Prostate gland (tissue), 2 donors: ENCODE results near the gene MFAP2. TPM values are rescaled to one million over a fixed set of nuclear protein-coding genes. Genes with fewer than 3 reads are reported as not detected.

Source experiments
- DNase-seq: peaks from one replicate; pipeline ENCODE4 v3.0.0-alpha.2; 2019; ENCODE audit warnings: low spot score
- H3K27ac ChIP-seq, 2 donors: fragments of 200-600 bp; sonication (generic); 2 replicates each; pipeline ENCODE4 v1.5.1; 2017 to 2019
- H3K27me3 ChIP-seq: fragments of 200-600 bp; sonication (generic); replicated peaks from 2 replicates; pipeline ENCODE4 v1.5.1; 2019; ENCODE audit not compliant: insufficient read depth
- H3K36me3 ChIP-seq, 2 donors: fragments of 200-600 bp; sonication (generic); 1 replicate in 1 of 2; 2 replicates in 1 of 2; pipeline versions ENCODE4 v1.5.1 to v1.8.1; 2017 to 2019
- H3K4me1 ChIP-seq: fragments of 200-600 bp; sonication (generic); replicated peaks from 2 replicates; pipeline ENCODE4 v1.5.1; 2019
- H3K4me3 ChIP-seq, 2 donors: fragments of 200-600 bp; sonication (generic); 2 replicates each; pipeline ENCODE4 v1.5.1; 2017 to 2019
- H3K9me3 ChIP-seq: fragments of 200-600 bp; sonication (generic); 2 replicates; pipeline ENCODE4 v1.5.1; 2017
- POLR2A ChIP-seq: fragments of 450-650 bp; IDR thresholded peaks from one replicate; pipeline ENCODE4 v1.6.1; 2016; ENCODE audit warnings: antibody characterized with exemption, mild to moderate bottlenecking
- POLR2AphosphoS5 ChIP-seq: sonication (generic); formaldehyde crosslinking; IDR thresholded peaks from one replicate; pipeline ENCODE4 v1.6.1; 2017; ENCODE audit warnings: antibody characterized with exemption
- WGBS: methylation state at CpG from one replicate; pipeline ENCODE4 v1.1.5; 2018; 5-methylcytosine and 5-hydroxymethylcytosine counted together
- intact Hi-C: fragments of 100-400 bp; cut with DNase I; formaldehyde crosslinking; loops from one replicate; pipeline ENCODE4 v1.14.2; 2022
- total RNA-seq, 2 donors: library from RNA; depleted of rRNA; stranded (reverse); fragments of >200 nt; gene quantifications; one replicate each; pipeline ENCODE4 v1.1.0, GENCODE V29; 2016
- TF ChIP-seq, protein P1 (sequence below), 4 experiments: fragments of 200-600 bp in 2 of 4; fragments of 450-650 bp in 2 of 4; sonication (generic) in 2 of 4; IDR thresholded peaks; 1 replicate in 3 of 4; 2 replicates in 1 of 4; pipeline ENCODE4 v1.5.1; 2016 to 2019; ENCODE audit warnings: antibody characterized with exemption in 4 of 4, mild to moderate bottlenecking in 2 of 4, moderate library complexity in 2 of 4

MFAP2 gene
- total RNA-seq, 2 donors from 2014 or later = 6.3 to 31.0 TPM

DNA sequence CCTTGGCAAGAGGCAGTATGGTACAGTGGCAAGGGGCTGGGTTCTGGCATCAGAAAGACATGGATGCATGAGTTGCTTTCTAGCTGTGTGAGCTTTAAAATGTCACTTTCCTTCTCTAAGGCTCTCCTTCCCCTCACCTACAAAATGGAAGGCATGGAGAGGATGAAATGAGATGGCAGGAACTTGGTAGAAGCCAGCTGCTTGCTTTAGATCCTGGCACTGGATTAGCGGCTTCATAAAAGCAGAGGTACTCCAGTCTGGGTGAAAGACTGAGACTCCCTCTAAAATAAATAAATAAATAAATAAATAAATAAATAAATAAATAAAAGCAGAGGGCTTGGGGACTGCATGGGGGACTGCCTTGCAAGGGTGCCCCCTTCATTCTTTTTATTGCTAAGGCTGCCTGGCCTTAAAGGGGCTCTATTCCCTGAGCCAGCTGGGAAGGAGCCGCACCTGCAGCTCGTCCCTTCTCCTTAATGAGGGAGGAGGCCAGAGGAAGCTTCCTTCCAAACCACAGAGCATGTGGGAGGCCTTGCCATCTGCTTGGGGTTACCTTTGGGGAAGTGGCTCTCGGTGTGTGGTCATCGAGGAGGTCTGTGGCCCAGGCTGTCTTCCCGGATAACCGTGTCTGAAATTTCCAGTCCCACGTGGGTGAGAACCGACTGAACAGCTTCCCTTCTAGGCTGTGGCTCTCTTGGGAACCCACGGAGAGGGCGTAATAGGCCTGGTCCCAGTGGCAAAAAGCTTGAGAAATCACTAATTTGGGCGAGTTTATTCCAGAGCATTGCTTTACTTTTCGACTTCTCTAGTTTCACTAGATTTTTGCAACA lies 33.3 kb upstream of the MFAP2 start:
- intact Hi-C loops = no loop called here
- 88% methylated on average over 13 of the region's 13 CpGs for WGBS
- no peak overlapping the region for H3K27ac ChIP-seq
- no peaks in the 10 kb centered on the region for H3K36me3 ChIP-seq
- TF ChIP-seq POLR2AphosphoS5 = no peak
- TF ChIP-seq, protein P1, sequence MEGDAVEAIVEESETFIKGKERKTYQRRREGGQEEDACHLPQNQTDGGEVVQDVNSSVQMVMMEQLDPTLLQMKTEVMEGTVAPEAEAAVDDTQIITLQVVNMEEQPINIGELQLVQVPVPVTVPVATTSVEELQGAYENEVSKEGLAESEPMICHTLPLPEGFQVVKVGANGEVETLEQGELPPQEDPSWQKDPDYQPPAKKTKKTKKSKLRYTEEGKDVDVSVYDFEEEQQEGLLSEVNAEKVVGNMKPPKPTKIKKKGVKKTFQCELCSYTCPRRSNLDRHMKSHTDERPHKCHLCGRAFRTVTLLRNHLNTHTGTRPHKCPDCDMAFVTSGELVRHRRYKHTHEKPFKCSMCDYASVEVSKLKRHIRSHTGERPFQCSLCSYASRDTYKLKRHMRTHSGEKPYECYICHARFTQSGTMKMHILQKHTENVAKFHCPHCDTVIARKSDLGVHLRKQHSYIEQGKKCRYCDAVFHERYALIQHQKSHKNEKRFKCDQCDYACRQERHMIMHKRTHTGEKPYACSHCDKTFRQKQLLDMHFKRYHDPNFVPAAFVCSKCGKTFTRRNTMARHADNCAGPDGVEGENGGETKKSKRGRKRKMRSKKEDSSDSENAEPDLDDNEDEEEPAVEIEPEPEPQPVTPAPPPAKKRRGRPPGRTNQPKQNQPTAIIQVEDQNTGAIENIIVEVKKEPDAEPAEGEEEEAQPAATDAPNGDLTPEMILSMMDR (IDR thresholded peaks at IDR 0.05) = no peak
- peaks cover 4% of the 10 kb centered on the region for H3K4me1 ChIP-seq
- DNase-seq = no peak
- no peaks in the 10 kb centered on the region for H3K27me3 ChIP-seq
- no peak overlapping the region for H3K4me3 ChIP-seq
- H3K9me3 ChIP-seq = no peaks in the 10 kb centered on the region

DNA sequence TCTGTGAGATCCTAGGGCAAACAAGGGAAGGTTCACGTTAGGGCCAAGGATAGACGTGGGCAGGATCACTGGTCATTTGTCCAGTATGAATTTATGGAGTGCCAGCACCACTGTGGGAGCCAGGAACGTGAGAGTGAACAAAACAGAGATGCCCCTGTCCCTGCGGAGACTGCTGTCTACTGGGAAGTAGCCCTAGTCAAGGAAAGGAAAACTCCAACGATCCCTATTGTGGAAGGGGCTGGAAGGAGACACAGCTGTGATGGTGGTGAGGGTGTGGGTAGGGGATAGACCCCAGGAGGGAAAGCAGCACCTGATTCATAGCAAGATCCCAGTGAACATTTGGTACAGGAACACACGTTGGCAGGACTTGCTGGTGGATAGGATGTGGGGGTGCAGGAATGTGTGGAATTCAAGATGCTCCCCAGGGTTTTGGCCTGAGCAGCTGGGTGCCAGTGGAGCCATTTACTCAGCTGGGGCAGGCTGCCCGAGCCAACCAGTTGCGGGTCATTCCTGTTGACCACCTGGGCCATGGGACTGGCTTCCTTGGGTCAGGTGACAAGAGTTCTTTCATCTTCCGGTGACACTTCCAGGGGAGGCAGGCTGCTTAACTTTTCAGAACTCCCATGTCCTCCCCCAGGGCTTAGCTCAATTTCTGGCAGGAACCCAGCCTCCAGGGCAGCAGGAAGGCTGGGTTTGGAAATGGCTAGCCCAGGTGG lies 32.5 kb upstream of the MFAP2 start:
- H3K36me3 ChIP-seq = no peaks in the 10 kb centered on the region
- no peak overlapping the region for H3K4me3 ChIP-seq
- H3K4me1 ChIP-seq = peaks cover 4% of the 10 kb centered on the region
- intact Hi-C loops = no loop called here
- no peak for DNase-seq
- WGBS = 68% methylated on average over 9 of the region's 9 CpGs
- H3K27ac ChIP-seq = no peak overlapping the region
- no peaks in the 10 kb centered on the region for H3K27me3 ChIP-seq
- no peak for TF ChIP-seq POLR2AphosphoS5
- TF ChIP-seq POLR2A = no peak
- TF ChIP-seq, protein P1 (IDR thresholded peaks at IDR 0.05) = no peak
- H3K9me3 ChIP-seq = no peaks in the 10 kb centered on the region

DNA sequence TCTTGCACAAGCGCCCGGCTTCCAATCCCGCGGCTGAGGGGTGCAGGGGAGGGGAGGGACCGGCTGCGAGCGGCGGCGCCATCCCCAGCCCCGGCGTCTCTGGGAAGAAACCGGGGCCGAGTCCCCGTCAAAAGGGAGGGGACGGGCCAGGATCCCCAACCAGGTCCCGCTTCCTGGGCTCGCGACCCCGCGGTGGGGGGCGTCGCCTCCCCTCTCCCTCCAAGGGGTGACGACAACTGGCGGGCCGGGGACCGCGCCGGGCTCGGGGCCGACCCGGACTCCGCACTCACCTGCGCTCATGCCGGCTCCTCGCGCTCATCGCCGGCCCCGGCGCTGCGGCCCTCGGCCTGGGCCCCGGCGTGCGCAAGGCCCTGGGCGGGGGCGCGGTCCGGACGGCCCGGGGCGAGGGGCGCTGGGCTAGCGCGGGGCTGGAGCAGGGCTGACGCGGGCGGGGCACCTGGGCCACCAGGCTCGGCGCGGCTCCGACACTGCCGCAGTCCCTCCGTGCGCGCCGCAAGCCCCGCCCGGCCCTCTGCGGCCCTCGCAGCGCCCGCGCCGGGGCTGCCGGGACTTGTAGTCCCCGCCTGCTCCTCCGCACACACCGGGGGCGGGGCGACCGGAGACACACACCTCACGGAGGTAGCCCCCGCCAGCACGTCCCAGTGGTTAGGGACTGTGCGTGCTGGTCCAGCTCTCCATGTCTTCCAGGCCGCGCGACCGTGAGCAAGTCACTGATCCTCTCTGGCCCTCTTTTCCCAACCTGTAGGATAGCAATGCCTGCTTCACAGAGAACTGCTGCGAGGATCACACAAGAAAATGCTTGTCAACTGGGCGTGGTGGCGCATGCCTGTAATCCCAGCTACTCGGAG lies 31.3 kb upstream of the MFAP2 start, which contains the start of gene ATP13A2:
Gene ATP13A2 (minus strand): TSS at position 490 of the 869 bp plus-strand sequence. CDS start 190 bp downstream, at position 300.
- H3K4me3 ChIP-seq = peak within 1 kb of the TSS; percentile 79 to 92
- H3K4me1 ChIP-seq = peaks cover 4% of the 10 kb centered on the region
- no peaks in the 10 kb centered on the region for H3K27me3 ChIP-seq
- TF ChIP-seq POLR2AphosphoS5 (peak; percentile 66), POLR2A (peak; percentile 41)
- TF ChIP-seq, protein P1 (IDR thresholded peaks at IDR 0.05) = no peak
- WGBS = 1% methylated on average over 56 of the region's 94 CpGs
- intact Hi-C loops = no loop called here
- DNase-seq = peak; percentile 74
- no peaks in the 10 kb centered on the region for H3K9me3 ChIP-seq
- peak within 1 kb of the TSS; percentile 45 to 70 for H3K27ac ChIP-seq
- no peaks in the 10 kb centered on the region for H3K36me3 ChIP-seq

DNA sequence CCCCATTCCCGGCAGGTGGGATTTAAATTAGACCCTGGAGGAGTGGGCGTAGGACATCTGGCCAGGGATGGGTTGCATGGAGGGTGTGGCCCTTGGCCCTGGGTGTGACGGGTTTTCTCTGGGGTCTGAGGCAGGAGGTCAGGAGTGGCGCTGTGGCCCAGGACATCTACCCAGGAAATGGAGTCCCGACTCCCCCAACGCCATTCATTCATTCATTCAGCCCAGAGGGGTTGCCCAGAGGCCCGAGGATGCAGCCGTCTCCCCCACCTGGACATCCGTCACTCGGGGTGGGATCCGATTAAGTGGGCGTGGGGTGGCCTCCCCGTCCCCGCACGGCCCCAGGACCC lies 30.6 kb upstream of the MFAP2 start:
- TF ChIP-seq POLR2AphosphoS5 (no peak), POLR2A (no peak)
- TF ChIP-seq, protein P1 (IDR thresholded peaks at IDR 0.05) = no peak
- DNase-seq = no peak
- peaks cover 4% of the 10 kb centered on the region for H3K4me1 ChIP-seq
- H3K4me3 ChIP-seq = peak overlapping the region; percentile 79 to 92
- H3K9me3 ChIP-seq = no peaks in the 10 kb centered on the region
- intact Hi-C loops = no loop called here
- peak overlapping the region; percentile 45 to 70 for H3K27ac ChIP-seq
- H3K36me3 ChIP-seq = no peaks in the 10 kb centered on the region
- under 1% methylated on average over 15 of the region's 15 CpGs for WGBS
- no peaks in the 10 kb centered on the region for H3K27me3 ChIP-seq
